Measurements from ENCODE around the gene EPHA5.

Gene EPHA5

GRCh38 chr4:65302145-65302544 is 368.1 kb downstream of the EPHA5 start:
- Histone ChIP-seq H3K4me1 (ENCODE audit: insufficient read depth, low read length) (no peaks in the 10 kb centered on the region), H3K27me3 (ENCODE audit: control insufficient read depth in 1 of 2, insufficient read depth in 2 of 2, low read length in 2 of 2) (no peaks in the 10 kb centered on the region), H3K27ac (ENCODE audit: low read depth, low read length) (no peak overlapping the region), H3K9ac (ENCODE audit: low read length) (no peak overlapping the region), H3K9me3 (ENCODE audit: low read length) (no peaks in the 10 kb centered on the region), H3K36me3 (ENCODE audit: insufficient read depth, low read length) (no peaks in the 10 kb centered on the region), H3K4me3 (ENCODE audit: low read depth in 1 of 2, low read length in 2 of 2) (no peak overlapping the region)

- Histone ChIP-seq H3K27ac (ENCODE audit: low read depth, low read length) (no peak overlapping the region), H3K4me3 (ENCODE audit: low read depth in 1 of 2, low read length in 2 of 2) (no peak overlapping the region), H3K27me3 (ENCODE audit: control insufficient read depth in 1 of 2, insufficient read depth in 2 of 2, low read length in 2 of 2) (no peaks in the 10 kb centered on the region), H3K9me3 (ENCODE audit: low read length) (no peaks in the 10 kb centered on the region), H3K9ac (ENCODE audit: low read length) (no peak overlapping the region), H3K36me3 (ENCODE audit: insufficient read depth, low read length) (no peaks in the 10 kb centered on the region), H3K4me1 (ENCODE audit: insufficient read depth, low read length) (no peaks in the 10 kb centered on the region)
Observed at GRCh38 chr4:65296246-65296645, 374.0 kb downstream of the EPHA5 start.

- H3K36me3 ChIP-seq (ENCODE audit: insufficient read depth, low read length) = no peaks in the 10 kb centered on the region
- H3K27ac ChIP-seq (ENCODE audit: low read depth, low read length) = no peak overlapping the region
- no peak overlapping the region for H3K9ac ChIP-seq (ENCODE audit: low read length)
- no peak overlapping the region for H3K4me3 ChIP-seq (ENCODE audit: low read depth in 1 of 2, low read length in 2 of 2)
- no peaks in the 10 kb centered on the region for H3K4me1 ChIP-seq (ENCODE audit: insufficient read depth, low read length)
- no peaks in the 10 kb centered on the region for H3K9me3 ChIP-seq (ENCODE audit: low read length)
- no peaks in the 10 kb centered on the region for H3K27me3 ChIP-seq (ENCODE audit: control insufficient read depth in 1 of 2, insufficient read depth in 2 of 2, low read length in 2 of 2)
Observed at GRCh38 chr4:65287071-65287470, 383.2 kb downstream of the EPHA5 start.
